Naive thymus-derived CD4-positive, alpha-beta T cell (primary cell): Measurements from ENCODE around the gene SIN3A. TPM values are rescaled to one million over a fixed set of nuclear protein-coding genes. Genes with fewer than 3 reads are reported as not detected.

Experiments
- ATAC-seq: fragments of 150-1000 bp; cut with Tn5 transposase; 2 replicates; pipeline ENCODE4 v1.10.0; 2021; ENCODE audit warnings: mild to moderate bottlenecking, moderate library complexity
- CTCF ChIA-PET: fragments of 350-600 bp; sonication (Branson Sonifier 250); formaldehyde crosslinking; loops from one replicate; lab custom pipeline; 2021; ENCODE audit warnings: antibody characterized with exemption; lab: Charles Lee
- POLR2A ChIA-PET: fragments of 350-600 bp; sonication (Branson Sonifier 250); formaldehyde crosslinking; loops from one replicate; lab custom pipeline; 2021; ENCODE audit warnings: antibody characterized with exemption, inconsistent platforms; lab: Charles Lee
- DNase-seq, 9 donors: peaks; one replicate each; pipeline versions ENCODE4 v3.0.0 to v3.0.0-alpha.2; 2020 to 2022; ENCODE audit warnings: mixed read lengths in 1 of 9
- H3K27ac ChIP-seq: one replicate; pipeline ENCODE4 v1.7.0; 2013; ENCODE audit warnings: mild to moderate bottlenecking, low read depth, low read length, moderate library complexity
- H3K27me3 ChIP-seq, 2 donors: one replicate each; pipeline ENCODE4 v1.7.0; 2013; ENCODE audit warnings: low read length in 2 of 2, mild to moderate bottlenecking in 2 of 2, moderate library complexity in 2 of 2; ENCODE audit not compliant: control insufficient read depth in 2 of 2, insufficient read depth in 2 of 2
- H3K36me3 ChIP-seq, 3 experiments: 1 replicate in 2 of 3; 2 replicates in 1 of 3; pipeline ENCODE4 v1.7.0; 2013; ENCODE audit warnings: low read length in 3 of 3, mild to moderate bottlenecking in 3 of 3, moderate library complexity in 1 of 3; ENCODE audit not compliant: insufficient read depth in 3 of 3, control insufficient read depth in 2 of 3
- H3K4me1 ChIP-seq, 2 donors: one replicate each; pipeline ENCODE4 v1.7.0; 2013; ENCODE audit warnings: low read length in 2 of 2, mild to moderate bottlenecking in 2 of 2, moderate library complexity in 1 of 2; ENCODE audit not compliant: control insufficient read depth in 2 of 2, insufficient read depth in 2 of 2
- H3K4me3 ChIP-seq: 2 replicates; pipeline ENCODE4 v1.7.0; 2013; ENCODE audit warnings: mild to moderate bottlenecking, low read length
- H3K9me3 ChIP-seq, 3 experiments: 1 replicate in 2 of 3; 2 replicates in 1 of 3; pipeline ENCODE4 v1.7.0; 2013; ENCODE audit warnings: low read length in 3 of 3; ENCODE audit not compliant: control insufficient read depth in 2 of 3
- H3K27ac Mint-ChIP-seq, 9 donors: one replicate each; pipeline ENCODE4 v1.8.0; 2020 to 2022; ENCODE audit warnings: mixed read lengths in 9 of 9, mild to moderate bottlenecking in 8 of 9, moderate library complexity in 5 of 9, inconsistent platforms in 2 of 9
- H3K27me3 Mint-ChIP-seq, 5 donors: one replicate each; pipeline ENCODE4 v1.8.0; 2021 to 2022; ENCODE audit warnings: mixed read lengths in 5 of 5, mild to moderate bottlenecking in 1 of 5
- H3K36me3 Mint-ChIP-seq, 5 donors: one replicate each; pipeline ENCODE4 v1.8.0; 2020 to 2022; ENCODE audit warnings: mixed read lengths in 5 of 5, mild to moderate bottlenecking in 3 of 5, inconsistent platforms in 1 of 5
- H3K4me1 Mint-ChIP-seq, 7 donors: one replicate each; pipeline ENCODE4 v1.8.0; 2020 to 2022; ENCODE audit warnings: mixed read lengths in 7 of 7, mild to moderate bottlenecking in 3 of 7, inconsistent platforms in 1 of 7
- H3K4me3 Mint-ChIP-seq, 10 donors: one replicate each; pipeline ENCODE4 v1.8.0; 2020 to 2022; ENCODE audit warnings: mild to moderate bottlenecking in 10 of 10, mixed read lengths in 10 of 10, moderate library complexity in 6 of 10, inconsistent platforms in 2 of 10
- H3K9me3 Mint-ChIP-seq, 11 donors: one replicate each; pipeline ENCODE4 v1.8.0; 2020 to 2022; ENCODE audit warnings: mixed read lengths in 11 of 11, mild to moderate bottlenecking in 4 of 11, inconsistent platforms in 1 of 11, moderate library complexity in 1 of 11
- intact Hi-C, 2 donors: fragments of 100-400 bp; cut with micrococcal nuclease; formaldehyde crosslinking; loops; one replicate each; pipeline ENCODE4 v1.15.1; 2023
- polyA plus RNA-seq, 2 donors: library from polyadenylated mRNA; unstranded; fragments of 300-500 nt; fragmentation: Illumina TruSeq; gene quantifications; one replicate each; pipeline ENCODE4 v1.2.3, GENCODE V29; 2021
- total RNA-seq, 6 experiments: library from RNA in 5 of 6; stranded (reverse) in 5 of 6; gene quantifications; 1 replicate in 5 of 6; 2 replicates in 1 of 6; pipeline ENCODE4 v1.2.3 and lab custom pipeline; 2021 to 2026

SIN3A gene
- total and polyA plus RNA-seq, 7 experiments from 2014 or later = 18.0 to 139 (median 120) TPM

- intact Hi-C loops = loop anchor here (2.0 to 10.0 kb wide), 6 partner anchors 53 to 611 kb away; partner anchors contain the start of genes COX5A (in 1 of the 2), FBXO22 (in 1 of the 2), PTPN9 (in 1 of the 2) and SCAMP2 (in 1 of the 2)
- H3K27ac ChIP-seq = peak overlapping the region; percentile 97
- ChIA-PET POLR2A (interaction anchor here (0.6 to 9.1 kb wide), 26 partner anchors 9 to 564 kb away, joined by 3 to 175 read pairs (median 4); partner anchors contain the start of genes IMP3, MAN2C1, PTPN9 and SNUPN), CTCF (interaction anchor here (1.1 to 2.2 kb wide), 3 partner anchors 50 to 88 kb away, joined by 3 to 12 read pairs (median 9); partner anchors contain the start of gene MAN2C1)
- peaks cover 7 to 19% of the 10 kb centered on the region in 2 donors for H3K4me1 ChIP-seq
- DNase-seq (peak in 1 of 9 donors; percentile 55), ATAC-seq (no peak)
- Mint-ChIP-seq H3K27me3 (no peaks in the 10 kb centered on the region), H3K27ac (peak overlapping the region; percentile 83 to 96 (median 94)), H3K4me1 (peaks cover 11 to 23% (median 17%) of the 10 kb centered on the region in 7 donors), H3K4me3 (peak overlapping the region; percentile 88 to 98 (median 93)), H3K9me3 (no peaks in the 10 kb centered on the region), H3K36me3 (peaks cover 0 to 1% (median 0%) of the 10 kb centered on the region in 5 donors)
- no peaks in the 10 kb centered on the region for H3K9me3 ChIP-seq
- H3K27me3 ChIP-seq = no peaks in the 10 kb centered on the region
- peak overlapping the region; percentile 82 for H3K4me3 ChIP-seq
- peaks cover 0 to 16% (median 0%) of the 10 kb centered on the region in 3 experiments for H3K36me3 ChIP-seq
These were observed 4.6 kb upstream of the SIN3A start for GRCh38 chr15:75455982-75456531.

GRCh38 chr15:75455424-75455981 lies 4.0 kb upstream of the SIN3A start:
- Histone ChIP-seq H3K4me3 (peak overlapping the region; percentile 82), H3K27ac (peak overlapping the region; percentile 97), H3K4me1 (peaks cover 7 to 20% of the 10 kb centered on the region in 2 donors), H3K9me3 (no peaks in the 10 kb centered on the region), H3K36me3 (peaks cover 0 to 16% (median 0%) of the 10 kb centered on the region in 3 experiments), H3K27me3 (no peaks in the 10 kb centered on the region)
- H3K4me1 Mint-ChIP-seq = peaks cover 12 to 24% (median 18%) of the 10 kb centered on the region in 7 donors
- H3K27ac Mint-ChIP-seq = peak overlapping the region; percentile 83 to 96 (median 94)
- H3K36me3 Mint-ChIP-seq = peaks cover 0 to 1% (median 0%) of the 10 kb centered on the region in 5 donors
- peak overlapping the region; percentile 88 to 98 (median 93) for H3K4me3 Mint-ChIP-seq
- H3K27me3 Mint-ChIP-seq = peaks cover 0 to under 1% (median 0%) of the 10 kb centered on the region in 5 donors
- intact Hi-C loops = loop anchor here (2.0 to 10.0 kb wide), 6 partner anchors 53 to 611 kb away; partner anchors contain the start of genes COX5A (in 1 of the 2), FBXO22 (in 1 of the 2), PTPN9 (in 1 of the 2) and SCAMP2 (in 1 of the 2)
- ChIA-PET CTCF (interaction anchor here (1.0 to 2.2 kb wide), 5 partner anchors 50 to 186 kb away, joined by 3 to 12 read pairs (median 9); partner anchors contain the start of gene MAN2C1), POLR2A (interaction anchor here (0.6 to 9.1 kb wide), 26 partner anchors 9 to 563 kb away, joined by 3 to 175 read pairs (median 4); partner anchors contain the start of genes IMP3, MAN2C1, PTPN9 and SNUPN)
- no peaks in the 10 kb centered on the region for H3K9me3 Mint-ChIP-seq
- DNase-seq (peak; percentile 77 to 89 (median 87)), ATAC-seq (no peak)

- CTCF ChIA-PET = interaction anchor here (0.6 to 4.1 kb wide), 11 partner anchors 18 to 227 kb away, joined by 3 to 30 read pairs (median 6); partner anchors contain the start of genes IMP3, MAN2C1 and SNUPN
- H3K27me3 Mint-ChIP-seq = peaks cover 0 to 2% (median 0%) of the 10 kb centered on the region in 5 donors
- intact Hi-C loops = loop anchor here (1.0 to 10.0 kb wide), 19 partner anchors 37 to 1968 kb away; partner anchors contain the start of genes COX5A (in 2 of the 2), SCAMP2 (in 2 of the 2), UBL7 (in 2 of the 2) and CLK3 (in 1 of the 2)
- peaks cover 16 to 31% (median 25%) of the 10 kb centered on the region in 7 donors for H3K4me1 Mint-ChIP-seq
- peak overlapping the region; percentile 88 to 98 (median 93) for H3K4me3 Mint-ChIP-seq
- H3K4me3 ChIP-seq = peak overlapping the region; percentile 82
- no peaks in the 10 kb centered on the region for H3K9me3 Mint-ChIP-seq
- H3K36me3 Mint-ChIP-seq = peaks cover 0 to 1% (median 0%) of the 10 kb centered on the region in 5 donors
- POLR2A ChIA-PET = interaction anchor here (0.7 to 9.1 kb wide), 35 partner anchors 9 to 914 kb away, joined by 3 to 175 read pairs (median 4); partner anchors contain the start of genes ARID3B, CLK3, COX5A and IMP3
- peak; percentile 3 for ATAC-seq
- H3K27me3 ChIP-seq = no peaks in the 10 kb centered on the region
- H3K4me1 ChIP-seq = peaks cover 9 to 28% of the 10 kb centered on the region in 2 donors
- peak; percentile 74 to 87 (median 82) for DNase-seq
- peak overlapping the region; percentile 97 for H3K27ac ChIP-seq
- H3K36me3 ChIP-seq = peaks cover 0 to 16% (median 0%) of the 10 kb centered on the region in 3 experiments
- H3K27ac Mint-ChIP-seq = peak overlapping the region; percentile 65 to 98 (median 95)
- no peaks in the 10 kb centered on the region for H3K9me3 ChIP-seq
These were observed 3.2 kb upstream of the SIN3A start for GRCh38 chr15:75454471-75455378.

- peak overlapping the region; percentile 91 to 99 (median 96) for H3K4me3 Mint-ChIP-seq
- Histone ChIP-seq H3K27me3 (no peaks in the 10 kb centered on the region), H3K27ac (peak overlapping the region; percentile 97), H3K9me3 (no peaks in the 10 kb centered on the region), H3K4me1 (peaks cover 17 to 29% of the 10 kb centered on the region in 2 donors), H3K36me3 (peaks cover 0 to 16% (median 0%) of the 10 kb centered on the region in 3 experiments), H3K4me3 (peak overlapping the region; percentile 89)
- H3K36me3 Mint-ChIP-seq = peaks cover 0 to 1% (median 0%) of the 10 kb centered on the region in 5 donors
- intact Hi-C loops = loop anchor here (1.0 to 10.0 kb wide), 19 partner anchors 37 to 1968 kb away; partner anchors contain the start of genes COX5A (in 2 of the 2), SCAMP2 (in 2 of the 2), UBL7 (in 2 of the 2) and CLK3 (in 1 of the 2)
- H3K27me3 Mint-ChIP-seq = peaks cover 0 to 2% (median 0%) of the 10 kb centered on the region in 5 donors
- H3K9me3 Mint-ChIP-seq = no peaks in the 10 kb centered on the region
- peak; percentile 54 for ATAC-seq
- ChIA-PET POLR2A (interaction anchor here (0.6 to 9.1 kb wide), 29 partner anchors 8 to 913 kb away, joined by 3 to 175 read pairs (median 5); partner anchors contain the start of genes ARID3B, C15orf39, CLK3 and COX5A), CTCF (interaction anchor here (0.6 to 4.1 kb wide), 7 partner anchors 19 to 228 kb away, joined by 3 to 30 read pairs (median 6); partner anchors contain the start of genes IMP3, MAN2C1 and SNUPN)
- H3K4me1 Mint-ChIP-seq = peaks cover 19 to 40% (median 30%) of the 10 kb centered on the region in 7 donors
- DNase-seq = peak; percentile 86 to 100 (median 99)
- peak overlapping the region; percentile 94 to 99 (median 98) for H3K27ac Mint-ChIP-seq
These were observed 2.4 kb upstream of the SIN3A start for GRCh38 chr15:75453703-75454470.
